Keratinocyte (primary cell): Measurements from ENCODE around the gene DNAH10. TPM values are rescaled to one million over a fixed set of nuclear protein-coding genes. Genes with fewer than 3 reads are reported as not detected.

ENCODE experiments used
- DNase-seq: peaks from one replicate; pipeline ENCODE4 v3.0.0-alpha.2; 2011; ENCODE audit warnings: low read depth, missing footprints, low spot score
- FAIRE-seq: peaks from 2 replicates; lab custom pipeline; 2011; peaks lifted over from hg19 to GRCh38; lab: Jason Lieb, UNC
- H2AFZ ChIP-seq: 2 replicates; pipeline ENCODE4 v1.6.0; 2012; ENCODE audit warnings: low read length, control low read depth, inconsistent platforms; ENCODE audit not compliant: control insufficient read depth
- H3K27ac ChIP-seq: 2 replicates; pipeline ENCODE4 v1.5.1; 2011; ENCODE audit warnings: low read length; ENCODE audit not compliant: control insufficient read depth, insufficient read depth
- H3K27me3 ChIP-seq: 3 replicates; pipeline ENCODE4 v1.6.0; 2011; ENCODE audit warnings: low read length; ENCODE audit not compliant: control insufficient read depth, insufficient read depth; ENCODE audit errors: extremely low read depth
- H3K36me3 ChIP-seq, 2 experiments: 2 replicates in 1 of 2; 3 replicates in 1 of 2; pipeline ENCODE4 v1.5.1; 2011; ENCODE audit warnings: low read length in 2 of 2, mild to moderate bottlenecking in 1 of 2; ENCODE audit not compliant: control insufficient read depth in 2 of 2, insufficient read depth in 2 of 2; ENCODE audit errors: extremely low read depth in 1 of 2
- H3K4me1 ChIP-seq: 3 replicates; pipeline ENCODE4 v1.5.1; 2011; ENCODE audit warnings: low read length; ENCODE audit not compliant: control insufficient read depth, insufficient read depth; ENCODE audit errors: extremely low read depth
- H3K4me2 ChIP-seq: 3 replicates; pipeline ENCODE4 v1.6.0; 2011; ENCODE audit warnings: low read depth, low read length; ENCODE audit not compliant: control insufficient read depth, insufficient read depth; ENCODE audit errors: extremely low read depth
- H3K4me3 ChIP-seq, 3 experiments: fragments of 200-600 bp in 1 of 3; sonication (generic) in 1 of 3; 2 replicates in 2 of 3; 3 replicates in 1 of 3; pipeline ENCODE4 v1.5.1; 2011 to 2016; ENCODE audit warnings: low read length in 3 of 3, mild to moderate bottlenecking in 3 of 3, control low read depth in 2 of 3, inconsistent platforms in 1 of 3, low read depth in 1 of 3, mixed read lengths in 1 of 3, mixed run types in 1 of 3, moderate library complexity in 1 of 3; ENCODE audit not compliant: control insufficient read depth in 2 of 3, insufficient read depth in 2 of 3; ENCODE audit errors: extremely low read depth in 1 of 3
- H3K79me2 ChIP-seq: 2 replicates; pipeline ENCODE4 v1.6.0; 2012; ENCODE audit warnings: low read length; ENCODE audit not compliant: control insufficient read depth, insufficient read depth
- H3K9ac ChIP-seq: 3 replicates; pipeline ENCODE4 v1.6.0; 2011; ENCODE audit warnings: low read length; ENCODE audit not compliant: control insufficient read depth, insufficient read depth; ENCODE audit errors: extremely low read depth
- H3K9me1 ChIP-seq: 3 replicates; pipeline ENCODE4 v1.6.0; 2011; ENCODE audit warnings: low read length; ENCODE audit not compliant: control insufficient read depth, insufficient read depth; ENCODE audit errors: extremely low read depth
- H3K9me3 ChIP-seq: 2 replicates; pipeline ENCODE4 v1.5.1; 2012; ENCODE audit warnings: low read depth, low read length; ENCODE audit not compliant: control insufficient read depth
- H4K20me1 ChIP-seq: 3 replicates; pipeline ENCODE4 v1.6.0; 2011; ENCODE audit warnings: low read length; ENCODE audit not compliant: control insufficient read depth, insufficient read depth; ENCODE audit errors: extremely low read depth
- CTCF ChIP-seq, 3 experiments: IDR thresholded peaks in 1 of 3; conservative IDR thresholded peaks in 1 of 3; optimal IDR thresholded peaks in 1 of 3; 2 replicates in 2 of 3; 3 replicates in 1 of 3; pipeline versions ENCODE3 to v1.5.1; 2011; ENCODE audit warnings: low read length in 3 of 3, mild to moderate bottlenecking in 3 of 3, moderate library complexity in 2 of 3, control low read depth in 1 of 3, inconsistent platforms in 1 of 3; ENCODE audit not compliant: insufficient read depth in 2 of 3; ENCODE audit errors: extremely low read depth in 1 of 3
- EZH2 ChIP-seq: IDR thresholded peaks from one replicate; pipeline ENCODE4 v1.6.1; 2012; ENCODE audit warnings: inconsistent platforms, mild to moderate bottlenecking, low read length, moderate library complexity
- dilution Hi-C: fragments of 300-500 bp; cut with MboI; formaldehyde crosslinking; loops from one replicate; pipeline ENCODE4 v1.7.0; 2020; ENCODE audit warnings: low sequenced_read_pairs; ENCODE audit not compliant: extremely low pct_ligation_motif_present
- polyA plus RNA-seq, 5 experiments: library from polyadenylated mRNA; depleted of rRNA in 3 of 5; stranded (reverse) in 3 of 5; stranded (forward) in 1 of 5; unstranded in 1 of 5; fragments of >200 nt; gene quantifications; 1 replicate in 1 of 5; 2 replicates in 3 of 5; 3 replicates in 1 of 5; pipeline versions ENCODE4 v1.2.1 to v1.2.3, GENCODE V29; 2011 to 2012; ENCODE audit warnings: missing spikeins in 2 of 5, low read depth in 1 of 5, low replicate concordance in 1 of 5

The DNAH10 gene
- polyA plus RNA-seq, 1 donor (not counting 4 experiments of a cell fraction or from before 2014, with no cell fraction given), result 0.08 TPM

DNA sequence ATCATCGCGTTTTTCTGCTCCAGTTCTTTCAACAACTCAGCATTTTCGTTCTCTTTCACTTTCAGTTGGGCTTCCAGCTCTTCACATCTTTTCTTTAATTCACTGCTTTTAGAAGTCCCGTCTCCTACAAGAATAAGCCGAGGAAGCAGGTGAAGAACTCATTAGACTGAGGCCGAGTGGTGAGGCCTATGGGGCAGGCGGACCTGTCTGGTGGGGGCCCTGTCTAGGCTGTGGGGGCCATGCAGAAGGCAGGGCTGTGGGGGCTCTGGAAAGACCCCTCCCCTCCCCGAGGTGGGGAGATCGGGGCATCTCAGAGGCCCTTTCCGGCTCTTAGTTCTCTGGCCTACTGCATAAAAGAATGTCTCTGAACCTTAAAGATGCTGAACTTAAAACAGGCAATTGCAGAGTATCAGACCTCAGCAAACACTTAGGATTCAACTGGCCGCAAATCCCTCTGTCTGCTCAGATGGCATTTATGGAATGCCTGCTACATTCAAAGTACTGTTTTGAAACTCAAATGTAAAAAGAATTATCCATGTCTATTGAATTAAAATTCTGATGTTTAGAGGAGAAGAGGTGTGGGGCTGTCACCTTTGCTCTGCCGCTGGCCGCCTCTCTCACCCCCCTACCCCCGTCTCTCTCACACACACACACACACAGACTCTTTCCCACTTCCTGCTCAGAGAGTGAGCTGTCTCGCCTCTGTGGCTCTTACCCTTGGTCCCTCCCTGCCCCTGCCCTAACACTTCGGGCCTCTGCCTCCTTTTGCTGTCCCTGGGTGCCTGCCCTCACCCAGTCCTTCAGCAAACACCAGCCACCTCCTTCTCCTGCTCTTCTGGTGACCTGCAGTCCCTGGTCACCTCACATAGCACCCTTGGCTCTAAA is 175.8 kb downstream of the DNAH10 start:
- H3K27me3 ChIP-seq, result peaks cover 6% of the 10 kb centered on the region
- H3K36me3 ChIP-seq, result peaks cover 0 to 12% of the 10 kb centered on the region in 2 experiments
- dilution Hi-C loops, result no loop called here
- H3K9me3 ChIP-seq, result no peaks in the 10 kb centered on the region
- no peak overlapping the region for H3K4me2 ChIP-seq
- no peak for FAIRE-seq
- no peaks in the 10 kb centered on the region for H3K4me1 ChIP-seq
- no peak overlapping the region for H3K9ac ChIP-seq
- no peaks in the 10 kb centered on the region for H3K9me1 ChIP-seq
- TF ChIP-seq CTCF (optimal IDR thresholded peaks at IDR 0.05 in 1 of 3, IDR thresholded peaks at IDR 0.05 in 1 of 3, conservative IDR thresholded peaks at IDR 0.05 in 1 of 3; ENCODE audit: extremely low read depth in 1 of 3, insufficient read depth in 2 of 3, low read length in 3 of 3) (no peak), EZH2 (no peak)
- no peak overlapping the region for H3K27ac ChIP-seq
- DNase-seq, result no peak
- H4K20me1 ChIP-seq, result no peaks in the 10 kb centered on the region
- no peaks in the 10 kb centered on the region for H3K79me2 ChIP-seq
- no peak overlapping the region for H3K4me3 ChIP-seq
- no peak overlapping the region for H2AFZ ChIP-seq

DNA sequence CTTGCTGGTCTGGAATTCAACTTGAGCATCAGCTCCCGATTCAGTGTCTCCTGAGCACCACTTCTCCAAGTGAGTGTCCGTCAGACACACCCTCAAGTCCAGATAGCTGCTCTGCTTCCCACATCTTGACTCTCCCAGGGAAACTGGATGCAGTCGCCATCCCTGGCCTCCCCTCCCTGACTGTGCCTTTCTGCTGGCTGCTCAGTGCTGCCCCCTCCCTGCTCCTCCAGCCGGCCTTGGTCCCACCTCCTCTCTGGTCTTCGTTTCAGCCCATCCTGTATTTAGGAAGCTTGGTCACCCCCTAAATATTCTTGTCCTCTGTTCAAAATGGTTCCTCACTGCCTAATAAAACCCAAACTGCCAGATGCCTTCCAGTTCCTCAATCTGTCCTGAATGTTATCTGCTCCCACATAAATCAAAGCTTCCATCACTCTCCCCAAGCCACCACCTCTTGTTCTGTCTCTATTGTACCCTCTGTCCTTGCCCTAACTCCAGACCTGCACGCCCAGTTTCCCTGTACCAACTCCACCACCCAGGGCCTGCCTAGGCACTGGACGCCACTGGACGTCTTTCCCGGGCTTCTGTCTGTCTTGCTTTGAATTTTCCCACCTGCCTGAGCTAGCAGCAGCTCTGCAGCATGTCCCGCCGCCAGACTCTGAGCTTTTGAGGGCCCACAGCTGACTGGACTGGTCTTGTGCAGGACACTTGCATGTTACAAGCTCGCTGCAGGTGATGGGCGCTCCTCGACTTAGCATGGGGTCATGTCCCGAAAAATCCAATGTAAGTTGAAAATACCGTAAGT is 176.8 kb downstream of the DNAH10 start:
- DNase-seq, result no peak
- FAIRE-seq, result no peak
- peaks cover 6% of the 10 kb centered on the region for H3K27me3 ChIP-seq
- no peak overlapping the region for H3K9ac ChIP-seq
- H3K9me1 ChIP-seq, result no peaks in the 10 kb centered on the region
- no peaks in the 10 kb centered on the region for H3K79me2 ChIP-seq
- no peaks in the 10 kb centered on the region for H3K9me3 ChIP-seq
- H4K20me1 ChIP-seq, result no peaks in the 10 kb centered on the region
- no peaks in the 10 kb centered on the region for H3K4me1 ChIP-seq
- H3K36me3 ChIP-seq, result peaks cover 0 to 14% of the 10 kb centered on the region in 2 experiments
- H2AFZ ChIP-seq, result no peak overlapping the region
- H3K27ac ChIP-seq, result no peak overlapping the region
- dilution Hi-C loops, result no loop called here
- H3K4me2 ChIP-seq, result no peak overlapping the region
- peak; percentile 13 to 59 (median 35) for TF ChIP-seq CTCF (optimal IDR thresholded peaks at IDR 0.05 in 1 of 3, IDR thresholded peaks at IDR 0.05 in 1 of 3, conservative IDR thresholded peaks at IDR 0.05 in 1 of 3; ENCODE audit: extremely low read depth in 1 of 3, insufficient read depth in 2 of 3, low read length in 3 of 3)
- no peak for TF ChIP-seq EZH2
- no peak overlapping the region for H3K4me3 ChIP-seq
